ENCODE results near the gene PHKG1. TPM values are rescaled to one million over a fixed set of nuclear protein-coding genes. Genes with fewer than 3 reads are reported as not detected.
"Not testable (repeated sequence)": the region's sequence is repeated elsewhere in the genome, so short reads cannot be mapped to it uniquely, and the experiment has no call there.

Gene PHKG1
- 55.4 TPM for polyA plus RNA-seq (ENCODE audit: insufficient read length)

GRCh38 chr7:56092789-56093531, at the start of gene PHKG1:
PHKG1 (minus strand) TSS chr7:56092952; CDS start chr7:56088941, 4,011 bp downstream.
- DNase-seq, result peak; percentile 77

GRCh38 chr7:56131062-56131461, 38.3 kb upstream of the PHKG1 start:
- DNase-seq, result not testable (repeated sequence)

- DNase-seq, result no peak
These were observed 34.7 kb upstream of the PHKG1 start for GRCh38 chr7:56127241-56127975.

- no peak for DNase-seq
These were observed 33.1 kb upstream of the PHKG1 start for GRCh38 chr7:56125831-56126230.

GRCh38 chr7:56124981-56125380, 32.2 kb upstream of the PHKG1 start:
- no peak for DNase-seq

- no peak for DNase-seq
These were observed 28.7 kb upstream of the PHKG1 start for GRCh38 chr7:56121440-56121839.

GRCh38 chr7:56115852-56116538, 23.2 kb upstream of the PHKG1 start, which contains the start of gene NUPR2:
NUPR2 (minus strand) TSS chr7:56116417; CDS start chr7:56116314, 103 bp downstream.
- no peak for DNase-seq

GRCh38 chr7:56112244-56112643, 19.5 kb upstream of the PHKG1 start:
- not testable (repeated sequence) for DNase-seq

- no peak for DNase-seq
These were observed 17.9 kb upstream of the PHKG1 start for GRCh38 chr7:56110611-56111010.

- no peak for DNase-seq
These were observed 15.2 kb upstream of the PHKG1 start for GRCh38 chr7:56107954-56108258.

GRCh38 chr7:56106108-56107073, 13.6 kb upstream of the PHKG1 start, which contains the start of gene CHCHD2:
CHCHD2 (minus strand) TSS chr7:56106476; CDS start chr7:56106413, 63 bp downstream.
- peak; percentile 99 for DNase-seq

- no peak for DNase-seq
These were observed 12.8 kb upstream of the PHKG1 start for GRCh38 chr7:56105508-56105907.

- not testable (repeated sequence) for DNase-seq
These were observed 11.4 kb upstream of the PHKG1 start for GRCh38 chr7:56104138-56104537.

GRCh38 chr7:56099653-56100052, 6.9 kb upstream of the PHKG1 start:
- no peak for DNase-seq

GRCh38 chr7:56098187-56099008, 5.6 kb upstream of the PHKG1 start:
- not testable (repeated sequence) for DNase-seq

GRCh38 chr7:56097700-56098099, 4.9 kb upstream of the PHKG1 start:
- DNase-seq, result no peak

GRCh38 chr7:56092388-56092787, 364 bp downstream of the PHKG1 start:
- not testable (repeated sequence) for DNase-seq

- DNase-seq, result no peak
These were observed 1.2 kb downstream of the PHKG1 start for GRCh38 chr7:56091591-56091990.

GRCh38 chr7:56087445-56087844, 5.3 kb downstream of the PHKG1 start:
- DNase-seq, result no peak

GRCh38 chr7:56086761-56087160, 6.0 kb downstream of the PHKG1 start:
- no peak for DNase-seq

GRCh38 chr7:56083150-56083785, 9.5 kb downstream of the PHKG1 start:
- DNase-seq, result no peak

All from hindlimb muscle (tissue), 1 donor.